Measurements from ENCODE around the gene TBC1D22A.
"Not testable (repeated sequence)": the region's sequence is repeated elsewhere in the genome, so short reads cannot be mapped to it uniquely, and the experiment has no call there.

The TBC1D22A gene

DNA sequence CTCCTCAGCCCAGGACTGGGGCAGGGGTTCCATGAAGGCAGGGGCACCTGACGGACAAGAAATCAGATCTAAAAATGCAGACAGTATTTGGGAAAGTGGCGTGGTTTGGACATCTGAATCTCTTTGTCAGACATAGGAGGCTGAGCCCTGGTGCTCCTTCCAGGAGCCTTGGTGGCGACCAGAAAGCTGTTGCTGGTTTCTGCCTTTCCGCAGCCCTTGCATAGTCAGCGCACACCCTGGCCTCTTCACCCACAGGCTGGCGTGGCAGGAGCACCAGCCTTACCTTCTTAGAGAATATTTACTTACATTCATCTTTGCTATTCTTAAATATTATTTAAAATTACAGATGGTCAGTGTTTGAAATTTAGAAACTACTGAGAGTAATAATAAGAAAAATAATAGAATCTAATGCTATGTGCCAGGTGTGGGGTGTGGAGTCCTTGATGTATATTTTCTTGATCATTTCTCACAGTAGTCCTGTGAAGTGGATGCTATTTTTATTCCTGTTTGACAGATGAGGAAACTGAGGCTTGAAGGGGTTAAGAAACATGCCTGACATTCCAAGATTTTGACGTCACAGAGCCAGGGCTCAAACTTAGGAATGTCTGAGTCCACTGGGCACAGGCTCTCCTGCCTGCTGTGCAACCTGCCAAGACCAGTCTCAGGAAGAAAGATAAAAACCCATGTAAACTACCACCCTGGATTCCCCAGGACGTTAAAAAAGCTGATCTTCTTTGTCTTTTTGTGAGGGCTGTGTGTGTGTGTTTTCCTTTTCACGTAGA, 51.6 kb downstream of the TBC1D22A start:
- DNase-seq: no peak

DNA sequence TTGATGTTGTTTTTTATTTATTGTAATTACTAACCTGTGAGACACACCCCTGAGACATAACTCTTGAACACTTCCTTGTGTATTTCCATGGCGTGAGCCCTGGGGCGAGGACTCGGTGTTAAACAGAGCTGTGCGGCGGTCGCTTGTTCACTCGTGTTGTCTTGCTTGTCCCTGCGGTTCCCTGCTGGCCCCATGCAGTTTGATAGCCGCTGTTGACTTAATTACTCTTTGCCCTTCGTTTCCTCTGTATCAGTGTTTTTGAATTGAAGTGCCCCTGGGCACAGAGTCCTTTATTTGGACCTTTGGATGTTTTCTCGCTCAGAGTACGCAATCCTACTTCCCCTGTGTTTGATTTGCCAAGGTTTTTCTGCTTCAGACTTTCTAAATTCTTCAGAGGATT, 52.7 kb downstream of the TBC1D22A start:
- DNase-seq: no peak

DNA sequence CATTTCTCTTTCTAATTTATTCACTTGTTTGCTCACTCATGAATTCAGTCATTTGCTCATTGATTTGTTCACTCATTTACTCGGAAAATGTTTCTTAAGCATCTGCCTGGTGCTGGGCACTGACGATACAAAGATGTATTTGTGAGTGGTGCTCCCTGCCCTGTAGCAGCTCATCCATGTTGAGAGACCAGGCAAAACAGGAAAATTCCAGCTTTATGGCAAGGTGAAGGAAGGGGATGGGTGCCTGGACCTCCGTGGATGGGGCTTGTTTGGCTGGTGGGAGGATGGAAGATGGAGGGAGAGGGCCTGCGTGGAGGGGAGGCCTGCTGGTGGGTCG, 53.1 kb downstream of the TBC1D22A start:
- no peak for DNase-seq

DNA sequence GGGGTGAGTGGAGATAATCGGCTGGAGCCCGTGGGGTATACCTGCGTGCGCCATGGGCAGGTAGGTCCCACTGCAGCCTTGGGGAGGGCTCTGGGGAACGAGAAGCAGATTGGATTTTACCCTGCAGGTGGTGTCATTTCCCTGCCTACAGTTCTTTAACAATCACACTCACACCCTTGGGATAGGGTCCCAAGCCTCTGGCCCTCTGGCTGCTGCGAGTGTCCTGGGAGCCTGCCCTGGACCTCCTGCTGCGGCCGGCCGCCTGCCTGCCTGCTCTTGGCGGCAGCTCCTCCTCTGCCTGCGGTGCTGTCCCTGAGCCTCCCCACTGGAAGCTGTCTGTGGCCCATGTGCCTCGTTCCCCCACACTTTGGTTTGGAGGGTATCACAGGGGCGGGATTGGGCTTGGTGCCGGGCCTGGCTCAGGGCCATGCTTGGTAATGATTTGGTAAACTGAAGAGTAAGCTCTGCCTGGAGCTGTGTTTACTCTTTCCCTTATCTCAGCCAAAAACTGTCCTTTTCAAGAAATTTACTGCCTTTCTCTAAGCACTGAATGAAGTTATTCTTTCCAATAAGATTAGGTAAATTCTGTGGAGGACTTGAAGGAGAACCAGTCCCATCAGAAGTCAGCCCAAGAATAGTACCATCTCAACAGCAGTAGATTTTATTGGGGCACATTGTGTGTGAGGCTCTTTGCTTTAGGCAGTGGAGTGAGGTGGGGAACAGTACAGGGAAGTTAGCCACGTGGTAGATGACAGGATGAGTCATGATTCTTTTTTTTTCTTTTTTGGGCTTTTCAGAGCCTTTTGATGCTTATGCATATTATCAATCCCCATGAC, 53.7 kb downstream of the TBC1D22A start:
- no peak for DNase-seq

DNA sequence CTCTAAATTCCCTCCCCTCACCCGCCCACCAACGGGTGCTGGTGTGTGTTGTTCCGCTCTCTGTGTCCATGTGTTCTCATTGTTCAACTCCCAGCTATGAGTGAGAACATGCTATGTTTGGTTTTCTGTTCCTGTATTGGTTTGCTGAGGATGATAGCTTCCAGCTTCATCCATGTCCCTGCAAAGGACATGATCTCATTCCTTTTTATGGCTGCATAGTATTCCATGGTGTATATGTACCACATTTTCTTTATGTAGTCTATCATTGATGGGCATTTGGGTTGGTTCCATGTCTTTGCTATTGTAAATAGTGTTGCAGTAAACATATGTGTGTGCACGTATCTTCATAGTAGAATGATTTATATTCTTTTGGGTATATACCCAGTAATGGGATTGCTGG, 54.9 kb downstream of the TBC1D22A start:
- DNase-seq: not testable (repeated sequence)

DNA sequence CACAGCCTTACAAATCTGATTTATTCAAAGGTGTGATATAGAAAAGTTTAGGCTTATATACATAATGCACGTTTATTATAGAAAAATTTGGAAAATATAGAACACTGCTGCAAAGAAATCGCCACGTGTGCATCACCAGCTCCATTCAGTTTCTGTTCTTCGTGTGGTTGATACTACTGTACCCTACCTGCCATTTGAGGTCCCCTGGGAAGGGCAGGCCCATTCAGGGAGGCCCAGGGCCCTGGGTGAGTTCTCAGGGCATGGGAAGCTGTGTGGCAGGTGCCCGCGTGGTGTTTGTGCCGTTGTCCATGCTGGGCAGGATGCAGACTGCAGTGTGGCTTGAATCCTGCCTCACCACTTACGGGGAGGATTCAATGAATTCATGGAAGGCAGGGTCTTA, 60.8 kb downstream of the TBC1D22A start:
- DNase-seq: no peak

DNA sequence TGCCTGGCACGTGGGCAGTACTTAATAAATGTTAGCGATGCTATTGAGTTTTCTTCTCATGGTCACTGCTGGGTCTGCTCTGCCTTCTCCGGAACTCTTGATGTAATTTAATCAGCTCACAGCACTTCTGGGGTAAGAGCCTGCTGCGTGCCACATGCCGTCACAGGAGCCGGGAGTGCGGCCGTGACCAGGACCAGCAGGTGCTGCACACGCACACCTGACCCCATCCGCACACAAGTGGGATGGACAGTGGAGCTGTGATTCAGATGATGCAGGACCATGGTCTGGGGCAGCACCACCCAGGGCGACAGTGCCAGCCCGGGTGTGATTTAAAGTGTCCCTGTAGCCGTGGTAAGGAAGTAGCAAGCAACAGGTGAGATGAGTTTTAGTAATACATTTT, 61.2 kb downstream of the TBC1D22A start:
- DNase-seq: no peak

DNA sequence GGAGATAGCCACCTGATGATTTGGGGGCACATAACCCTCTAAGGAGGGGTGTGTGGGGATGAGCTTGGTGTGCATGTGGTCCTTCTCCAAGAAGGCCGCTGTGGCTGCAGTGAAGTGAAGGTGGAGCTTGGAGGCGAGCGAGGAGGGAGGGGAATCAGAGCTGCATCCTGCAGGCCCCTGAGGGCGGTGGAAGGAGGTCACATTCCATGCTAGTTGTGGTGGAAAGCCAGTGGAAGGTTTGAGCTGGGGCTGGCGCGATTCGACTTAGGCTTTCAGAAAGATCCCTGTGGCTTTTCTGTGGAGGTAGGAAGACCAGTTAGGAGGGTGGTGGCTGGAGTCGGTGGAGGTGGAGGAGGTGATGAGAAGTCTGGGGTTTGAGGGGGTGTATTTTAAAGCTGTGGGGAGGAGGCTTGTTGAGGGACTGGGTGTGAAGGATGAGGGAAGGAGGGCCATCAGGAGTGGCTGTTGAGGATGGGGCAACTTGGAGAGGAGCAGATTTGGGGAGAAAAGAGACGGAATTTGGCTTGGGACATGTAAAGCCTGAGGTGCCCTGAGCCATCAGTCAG, 62.0 kb downstream of the TBC1D22A start:
- DNase-seq: no peak

DNA sequence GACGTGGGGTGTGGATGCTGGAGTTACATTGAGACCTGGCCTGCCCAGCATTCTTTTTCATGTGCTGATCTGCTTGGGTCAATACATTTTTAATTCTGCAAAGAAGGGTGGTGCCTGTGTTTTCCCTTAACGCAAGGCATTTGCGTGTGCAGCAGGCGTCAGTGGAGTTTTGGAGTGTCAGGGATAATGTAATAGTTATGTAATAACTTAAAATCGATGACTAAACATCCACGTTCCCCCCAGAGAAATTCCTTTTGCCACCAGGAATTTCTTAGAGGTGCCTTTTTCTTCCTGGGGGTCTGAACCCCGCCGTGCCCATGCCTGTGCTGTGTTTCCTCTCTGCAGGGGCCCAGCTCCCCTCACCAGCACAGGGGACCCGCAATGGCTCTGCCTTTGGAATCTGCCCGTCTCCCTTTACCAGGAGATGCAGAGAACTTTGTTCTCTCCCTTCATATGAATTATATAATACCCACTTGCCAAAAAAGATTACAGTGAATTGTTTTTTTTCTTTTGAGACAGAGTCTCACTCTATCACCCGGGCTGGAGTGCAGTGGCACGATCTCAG, 62.6 kb downstream of the TBC1D22A start:
- DNase-seq: no peak

DNA sequence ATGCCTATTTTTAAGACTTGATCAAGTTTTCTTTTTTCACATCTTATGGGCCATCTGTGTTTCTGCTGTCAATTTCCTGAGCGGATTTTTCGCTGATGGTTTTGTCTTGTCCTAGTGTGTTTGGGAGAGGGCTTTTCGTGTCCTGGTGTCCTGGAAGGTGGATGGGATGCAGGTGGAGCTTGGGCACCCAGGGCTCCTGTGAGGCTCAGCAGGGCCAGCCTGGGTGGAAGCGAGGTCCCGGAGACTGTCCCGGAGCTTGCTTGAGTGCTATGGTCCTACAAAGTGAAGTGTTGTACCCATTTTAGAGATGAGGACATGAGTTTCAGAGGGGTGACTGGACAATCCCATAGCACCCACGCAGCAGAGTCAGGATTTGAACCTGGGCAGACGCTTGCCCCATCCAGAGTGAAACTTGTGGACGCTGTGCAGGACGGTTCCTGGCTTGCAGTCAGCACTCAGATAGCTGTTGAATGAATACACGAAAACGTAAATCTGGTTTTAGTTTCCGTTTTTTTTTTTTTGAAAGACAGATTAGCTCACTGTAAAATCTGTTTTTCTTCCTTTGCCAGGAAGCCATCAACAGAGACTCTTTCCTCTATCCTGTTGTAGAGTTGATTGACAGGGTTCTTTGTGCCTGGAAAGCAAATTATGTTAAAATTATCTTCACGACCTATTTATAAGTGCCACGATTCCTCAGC, 64.1 kb downstream of the TBC1D22A start:
- no peak for DNase-seq

DNA sequence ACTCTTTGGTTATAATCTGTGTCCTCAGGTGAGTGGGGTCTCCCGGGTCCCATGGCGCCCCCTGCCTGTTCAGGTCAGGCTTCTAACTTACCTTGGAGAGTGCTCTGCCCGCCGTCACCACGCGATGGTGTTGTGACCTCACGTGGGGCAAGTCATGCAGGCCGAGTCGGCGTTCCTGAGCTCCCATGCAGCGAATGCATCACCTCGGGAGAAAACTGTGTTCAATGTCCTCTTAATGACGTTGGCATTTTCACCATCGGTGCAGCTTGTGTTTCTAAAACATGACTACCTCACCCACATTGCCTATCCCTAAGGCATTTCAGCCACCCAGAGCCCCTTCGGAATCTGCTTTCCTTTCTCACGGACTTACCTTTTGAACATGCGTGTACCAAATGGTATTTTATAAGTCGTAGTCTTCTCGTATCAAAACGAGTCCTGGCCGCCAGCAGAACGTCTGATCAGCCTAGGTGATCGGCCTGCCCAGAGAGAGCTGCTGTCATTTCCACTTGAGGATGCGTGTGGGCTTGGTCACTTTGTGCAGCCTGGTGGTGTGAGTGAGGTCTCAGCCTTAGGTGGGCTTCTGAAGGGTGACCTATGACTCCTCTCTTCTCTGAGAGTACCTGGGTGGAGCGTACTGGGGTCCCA, 64.8 kb downstream of the TBC1D22A start:
- no peak for DNase-seq

DNA sequence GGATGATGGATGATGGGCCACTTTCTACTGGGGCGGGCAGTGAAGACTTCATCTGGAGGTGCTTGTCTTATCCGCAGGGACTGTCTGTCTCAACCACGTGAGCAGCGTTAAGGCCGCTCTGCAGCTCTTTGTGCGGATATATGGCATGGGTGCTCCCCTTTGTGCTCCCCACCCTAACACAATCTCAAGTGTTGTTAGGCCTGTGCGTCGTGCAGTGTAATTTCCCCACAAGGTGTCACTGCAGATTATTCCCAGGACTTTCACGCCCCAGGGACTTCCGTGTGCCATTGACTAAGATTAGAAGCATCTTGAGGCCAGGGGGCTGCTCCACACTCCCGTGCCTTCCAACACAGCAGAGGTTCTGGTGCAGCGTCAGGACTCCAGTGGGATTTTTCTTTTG, 65.3 kb downstream of the TBC1D22A start:
- DNase-seq: no peak

DNA sequence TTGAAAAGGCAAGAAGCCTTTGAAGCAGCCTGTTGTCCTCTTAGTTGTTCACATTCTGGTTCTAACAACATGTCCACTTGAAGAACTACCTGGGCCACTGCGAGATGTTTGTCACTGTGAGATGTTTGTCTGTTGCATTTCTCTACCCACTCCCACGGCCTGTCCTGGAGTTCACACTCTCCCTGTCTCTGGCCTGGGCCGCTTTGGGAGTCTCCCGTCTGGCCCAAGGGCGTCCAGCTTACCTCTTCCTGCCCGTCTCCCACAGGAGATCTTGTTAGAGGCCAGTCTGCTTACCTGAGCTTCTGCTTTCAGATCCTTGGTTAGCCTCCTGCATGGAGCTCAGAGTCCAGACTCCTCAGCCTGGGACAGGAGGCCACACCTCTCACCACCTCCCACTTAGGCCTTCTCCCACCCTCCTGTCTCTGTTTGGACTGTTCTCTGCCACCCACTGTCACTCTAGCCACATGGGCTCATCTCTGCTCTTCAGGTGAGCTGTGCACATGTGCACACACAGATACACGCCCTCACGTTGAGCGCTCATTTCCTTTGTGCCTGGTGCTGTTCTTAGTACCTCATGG, 66.0 kb downstream of the TBC1D22A start:
- DNase-seq: no peak

DNA sequence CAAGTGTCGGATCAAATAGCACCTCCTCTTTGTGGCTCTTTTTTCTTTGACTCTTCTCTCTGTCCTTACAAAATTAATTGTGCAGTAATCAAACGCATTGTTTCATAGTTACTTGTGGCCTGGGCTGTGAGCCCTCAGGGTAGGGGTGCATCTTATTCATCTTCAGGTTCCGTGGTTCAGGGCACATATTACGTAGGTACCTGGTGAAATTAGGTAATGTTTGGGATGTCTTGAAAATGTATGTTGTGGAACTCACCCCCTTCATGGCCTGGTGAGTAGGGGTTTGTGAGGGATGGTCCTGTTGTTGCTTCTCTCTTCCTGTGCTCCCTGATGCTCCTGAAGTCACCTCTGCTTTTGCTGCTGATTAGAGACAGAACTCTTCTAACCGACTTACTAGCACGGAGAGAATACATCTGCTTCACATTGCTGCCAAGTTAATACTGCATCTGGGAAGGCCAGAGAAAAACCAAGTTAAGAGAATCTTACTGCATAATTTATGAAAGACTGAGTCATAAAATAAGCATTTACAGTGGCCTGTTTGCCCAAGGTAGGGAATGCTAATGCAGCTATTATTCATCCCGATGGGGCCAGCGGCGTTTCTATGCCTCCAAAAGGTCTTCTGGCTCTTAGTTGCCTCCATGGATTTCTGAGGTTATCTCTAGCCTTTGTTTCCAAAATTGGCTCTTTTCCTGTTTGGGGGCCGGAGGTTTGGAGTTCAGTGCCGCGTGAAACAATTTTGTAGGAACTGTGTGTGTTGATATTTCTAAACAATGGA, 66.9 kb downstream of the TBC1D22A start:
- DNase-seq: no peak

DNA sequence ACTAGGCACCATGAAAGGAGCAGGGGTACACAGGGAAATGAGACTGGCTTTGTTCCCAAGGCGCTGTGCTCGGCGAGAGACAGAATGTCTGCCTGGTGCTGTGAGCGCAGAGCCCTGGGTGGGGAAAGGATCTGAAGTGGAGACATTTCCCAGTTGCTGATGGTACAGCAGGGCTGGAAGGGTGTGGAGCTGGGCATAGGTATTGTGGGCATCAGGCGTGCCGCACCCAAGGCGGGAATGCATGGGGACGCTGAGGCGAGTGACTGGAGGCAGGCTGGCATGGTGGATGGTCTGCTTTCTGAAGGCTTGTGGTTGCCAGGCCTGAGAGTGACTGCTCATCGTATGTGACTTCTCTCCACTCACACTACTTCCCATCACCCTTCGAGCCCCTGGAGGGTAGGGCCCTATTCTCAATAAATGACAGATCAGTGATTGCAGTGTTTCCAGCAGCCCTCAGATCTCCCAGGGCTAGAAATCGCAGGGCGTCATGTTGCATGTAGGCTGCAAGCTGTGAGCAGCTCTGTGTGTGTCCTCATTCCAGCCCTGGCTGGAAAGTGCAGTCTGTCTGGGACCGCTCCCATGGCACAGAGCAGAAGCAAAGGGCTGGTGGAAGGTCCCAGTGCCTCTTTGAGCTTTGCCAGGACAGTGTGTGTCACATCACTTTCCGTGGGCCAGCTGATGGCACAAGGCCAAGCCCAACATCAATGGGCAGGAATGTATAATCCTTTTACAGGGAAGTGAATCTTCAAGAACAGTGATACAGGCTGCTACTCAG, 67.7 kb downstream of the TBC1D22A start:
- no peak for DNase-seq

DNA sequence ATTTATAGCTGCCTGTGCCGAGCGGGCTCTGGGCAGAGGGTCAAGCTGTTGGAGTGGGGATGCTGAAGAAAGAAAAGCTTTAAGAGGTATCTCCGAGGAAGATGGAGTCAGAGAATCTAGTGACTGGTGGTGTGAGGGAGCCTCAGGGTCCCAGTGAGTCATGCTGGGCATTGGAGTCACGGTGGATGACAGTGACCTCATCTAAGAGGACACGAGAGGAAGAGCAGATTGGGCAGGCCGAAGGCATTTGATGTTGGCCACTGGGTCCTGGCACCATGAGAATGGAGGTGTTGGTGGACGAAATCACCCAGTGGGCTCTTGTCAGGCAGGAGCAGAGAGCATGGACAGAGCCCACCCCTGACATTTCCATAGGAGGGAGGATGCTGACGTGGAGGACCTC, 68.4 kb downstream of the TBC1D22A start:
- no peak for DNase-seq

DNA sequence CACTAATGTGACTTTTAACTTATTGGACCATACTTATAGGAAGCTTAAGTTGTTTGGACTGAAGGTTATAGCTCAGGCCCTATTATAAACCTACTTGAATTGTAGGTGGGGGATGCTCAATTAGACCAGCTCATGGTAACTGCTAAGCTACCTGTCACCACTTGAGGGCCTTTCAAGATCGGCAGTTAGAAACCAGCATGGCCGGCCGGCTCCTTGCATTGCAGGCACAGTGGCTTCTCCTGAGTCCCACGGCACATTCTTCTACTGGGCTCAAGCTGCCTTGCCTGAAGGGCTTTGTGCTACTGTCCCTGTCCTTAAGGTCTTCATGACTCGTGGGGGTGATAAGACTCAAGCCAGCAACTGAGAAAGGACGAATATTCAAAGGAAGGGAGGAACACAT, 70.8 kb downstream of the TBC1D22A start:
- no peak for DNase-seq

DNA sequence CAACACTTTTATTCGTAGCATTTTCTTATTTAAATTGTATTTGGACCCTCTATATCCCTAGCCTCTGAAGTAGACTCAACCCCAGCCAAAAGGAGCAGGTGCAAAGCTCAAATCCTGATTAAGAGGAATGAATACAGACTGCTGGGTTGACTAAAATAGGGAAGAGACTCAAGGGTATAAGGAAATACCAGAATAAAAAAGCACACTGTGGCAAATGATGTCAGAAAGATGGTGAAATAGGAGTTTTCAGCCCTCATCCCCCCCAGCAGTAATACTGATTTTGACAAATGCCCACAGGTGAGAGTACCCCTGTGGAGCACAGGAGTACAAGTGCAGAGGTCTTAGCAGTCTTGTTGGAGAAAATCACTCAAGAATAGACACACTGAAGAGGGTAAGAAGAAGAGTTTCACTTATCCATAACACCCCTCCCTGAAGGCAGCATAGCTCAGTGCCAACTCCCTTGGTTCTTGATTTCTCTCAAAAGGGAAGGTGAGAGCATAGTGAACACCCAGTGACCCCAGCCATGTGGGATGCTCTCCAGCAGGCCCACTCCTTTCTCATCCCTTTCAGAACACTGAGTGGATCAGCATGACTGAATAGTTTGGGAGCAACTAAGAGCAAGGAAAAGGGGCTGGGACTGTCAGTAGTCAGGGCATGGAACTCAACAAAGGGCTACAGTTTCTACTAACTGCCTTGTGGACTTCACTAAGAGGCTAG, 71.7 kb downstream of the TBC1D22A start:
- DNase-seq: no peak

DNA sequence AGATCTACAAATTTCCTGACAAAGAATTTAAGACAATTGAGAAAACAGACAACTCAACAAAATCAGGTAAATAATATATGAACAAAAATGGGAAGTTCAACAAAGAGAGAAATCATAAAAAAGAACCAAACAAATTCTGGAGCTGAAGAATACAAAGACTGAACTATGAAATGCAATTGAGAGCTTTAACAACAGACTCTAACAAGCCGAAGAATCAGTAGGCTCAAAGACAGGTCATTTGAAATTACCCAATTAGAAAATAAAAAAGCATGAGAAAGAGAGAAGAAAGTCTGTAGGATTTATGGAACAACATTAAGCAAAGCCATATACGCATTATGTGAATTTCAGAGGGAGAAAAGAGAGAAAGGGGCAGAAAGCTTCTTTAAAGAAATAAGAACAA, 72.8 kb downstream of the TBC1D22A start:
- DNase-seq: no peak

DNA sequence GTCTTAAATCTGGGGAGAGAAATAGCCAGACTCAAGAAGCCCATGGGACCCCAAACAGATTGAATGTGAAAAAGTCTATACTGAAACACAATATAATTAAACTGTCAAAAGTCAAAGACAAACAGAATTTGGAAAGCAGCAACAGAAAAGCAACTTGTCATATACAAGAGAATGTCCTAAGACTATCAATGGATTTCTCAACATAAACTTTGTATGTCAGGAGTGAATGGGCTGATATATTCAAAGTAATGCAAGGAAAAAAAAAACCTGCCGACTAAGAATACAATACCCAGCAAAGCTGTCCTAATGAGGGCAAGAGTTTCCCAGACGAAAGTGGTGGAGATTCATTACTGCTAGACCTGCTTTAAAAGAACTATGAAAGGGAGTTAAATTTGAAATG, 73.2 kb downstream of the TBC1D22A start:
- no peak for DNase-seq
